ENCODE data around the gene LRP2.

DNA sequence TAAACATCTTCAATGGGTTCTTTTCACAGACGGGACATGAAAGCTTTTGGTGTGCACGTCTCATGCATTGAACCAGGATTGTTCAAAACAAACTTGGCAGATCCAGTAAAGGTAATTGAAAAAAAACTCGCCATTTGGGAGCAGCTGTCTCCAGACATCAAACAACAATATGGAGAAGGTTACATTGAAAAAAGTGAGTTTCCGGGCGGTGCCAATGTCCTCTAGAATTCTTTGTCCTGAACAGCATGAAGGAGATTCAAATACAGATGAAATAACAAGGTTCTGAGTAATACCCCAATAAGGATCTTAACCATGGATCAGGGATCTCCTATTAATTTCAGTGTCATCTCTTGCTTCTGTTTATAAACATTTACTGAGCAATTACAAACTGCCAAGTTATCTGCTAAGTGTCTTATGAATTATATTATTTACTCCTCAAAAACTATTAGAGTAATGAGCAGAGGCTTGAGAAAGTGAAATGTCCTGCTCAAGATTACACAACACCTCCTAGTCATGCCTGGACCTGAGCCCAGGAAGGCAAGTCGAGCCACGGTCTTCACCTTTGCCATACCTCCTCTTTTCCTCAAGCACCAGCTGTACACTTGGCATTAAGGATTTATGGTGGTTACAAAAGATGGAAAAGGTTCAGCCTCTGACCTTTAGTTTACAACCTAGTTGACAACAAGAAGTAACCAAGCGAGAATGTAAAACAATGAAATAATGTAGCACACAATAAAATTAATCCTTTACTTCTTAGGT is 270.4 kb downstream of the LRP2 start:
- TF ChIP-seq, protein P1, sequence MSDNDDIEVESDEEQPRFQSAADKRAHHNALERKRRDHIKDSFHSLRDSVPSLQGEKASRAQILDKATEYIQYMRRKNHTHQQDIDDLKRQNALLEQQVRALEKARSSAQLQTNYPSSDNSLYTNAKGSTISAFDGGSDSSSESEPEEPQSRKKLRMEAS (IDR thresholded peaks at IDR 0.05) = 0 out of 2 replicates have a peak, but pooled peaks have one; percentile 9
- TF ChIP-seq FOXM1 (IDR thresholded peaks at IDR 0.05; ENCODE audit: borderline replicate concordance, low read depth) (no peak), CEBPB (IDR thresholded peaks at IDR 0.05) (peak; percentile 92), TCF12 (IDR thresholded peaks at IDR 0.05; ENCODE audit: low read depth) (peak; percentile 59), RAD21 (IDR thresholded peaks at IDR 0.05; ENCODE audit: low read depth) (no peak), EGR1 (IDR thresholded peaks at IDR 0.05) (no peak), NFIC (IDR thresholded peaks at IDR 0.05) (peak; percentile 65), TEAD4 (IDR thresholded peaks at IDR 0.05) (peak; percentile 7; the same call in 1 of the 2 replicates), ZBTB7A (IDR thresholded peaks at IDR 0.05; ENCODE audit: low read depth) (no peak), TAF1 (IDR thresholded peaks at IDR 0.05; ENCODE audit: low read depth) (no peak), EP300 (IDR thresholded peaks at IDR 0.05; ENCODE audit: borderline replicate concordance) (peak; percentile 42; the same call in 1 of the 2 replicates)
- TF ChIP-seq, protein P2, sequence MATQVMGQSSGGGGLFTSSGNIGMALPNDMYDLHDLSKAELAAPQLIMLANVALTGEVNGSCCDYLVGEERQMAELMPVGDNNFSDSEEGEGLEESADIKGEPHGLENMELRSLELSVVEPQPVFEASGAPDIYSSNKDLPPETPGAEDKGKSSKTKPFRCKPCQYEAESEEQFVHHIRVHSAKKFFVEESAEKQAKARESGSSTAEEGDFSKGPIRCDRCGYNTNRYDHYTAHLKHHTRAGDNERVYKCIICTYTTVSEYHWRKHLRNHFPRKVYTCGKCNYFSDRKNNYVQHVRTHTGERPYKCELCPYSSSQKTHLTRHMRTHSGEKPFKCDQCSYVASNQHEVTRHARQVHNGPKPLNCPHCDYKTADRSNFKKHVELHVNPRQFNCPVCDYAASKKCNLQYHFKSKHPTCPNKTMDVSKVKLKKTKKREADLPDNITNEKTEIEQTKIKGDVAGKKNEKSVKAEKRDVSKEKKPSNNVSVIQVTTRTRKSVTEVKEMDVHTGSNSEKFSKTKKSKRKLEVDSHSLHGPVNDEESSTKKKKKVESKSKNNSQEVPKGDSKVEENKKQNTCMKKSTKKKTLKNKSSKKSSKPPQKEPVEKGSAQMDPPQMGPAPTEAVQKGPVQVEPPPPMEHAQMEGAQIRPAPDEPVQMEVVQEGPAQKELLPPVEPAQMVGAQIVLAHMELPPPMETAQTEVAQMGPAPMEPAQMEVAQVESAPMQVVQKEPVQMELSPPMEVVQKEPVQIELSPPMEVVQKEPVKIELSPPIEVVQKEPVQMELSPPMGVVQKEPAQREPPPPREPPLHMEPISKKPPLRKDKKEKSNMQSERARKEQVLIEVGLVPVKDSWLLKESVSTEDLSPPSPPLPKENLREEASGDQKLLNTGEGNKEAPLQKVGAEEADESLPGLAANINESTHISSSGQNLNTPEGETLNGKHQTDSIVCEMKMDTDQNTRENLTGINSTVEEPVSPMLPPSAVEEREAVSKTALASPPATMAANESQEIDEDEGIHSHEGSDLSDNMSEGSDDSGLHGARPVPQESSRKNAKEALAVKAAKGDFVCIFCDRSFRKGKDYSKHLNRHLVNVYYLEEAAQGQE (IDR thresholded peaks at IDR 0.05; ENCODE audit: low read depth) = no peak

All from Ishikawa (cell line).